Measurements from ENCODE around the gene UBTD1.

UBTD1 gene

GRCh38 chr10:97483506-97483905 is 15.2 kb upstream of the UBTD1 start:
- DNase-seq (ENCODE audit: low spot score): no peak

- no peak for DNase-seq (ENCODE audit: low spot score)
Observed at GRCh38 chr10:97483921-97484320, 14.8 kb upstream of the UBTD1 start.

- DNase-seq (ENCODE audit: low spot score): no peak
Observed at GRCh38 chr10:97485647-97486281, 13.0 kb upstream of the UBTD1 start.

DNA sequence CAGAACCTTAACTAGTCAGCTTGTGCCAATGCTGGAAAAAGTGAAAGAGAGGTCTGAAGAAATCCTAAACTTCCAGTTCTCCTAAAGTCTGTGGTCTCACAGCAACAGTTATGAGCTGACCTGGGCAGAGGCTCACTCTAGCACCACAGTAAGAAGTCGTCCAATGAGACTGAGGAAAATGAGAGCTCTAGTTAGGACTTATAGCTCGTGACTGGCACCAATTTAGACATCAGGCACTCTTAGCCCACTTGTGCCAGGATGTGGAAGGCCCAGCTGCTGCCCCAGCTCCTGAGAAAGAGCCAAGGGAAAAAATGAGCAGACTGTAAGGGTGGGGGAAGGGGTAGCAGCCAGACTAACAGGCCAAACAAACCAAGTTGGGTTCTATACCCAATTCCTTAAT is 8.1 kb upstream of the UBTD1 start:
- DNase-seq (ENCODE audit: low spot score): no peak

- no peak for DNase-seq (ENCODE audit: low spot score)
Observed at GRCh38 chr10:97494151-97494550, 4.6 kb upstream of the UBTD1 start.

- DNase-seq (ENCODE audit: low spot score): no peak
Observed at GRCh38 chr10:97494863-97495506, 3.7 kb upstream of the UBTD1 start.

GRCh38 chr10:97497572-97498075 is 1.1 kb upstream of the UBTD1 start:
- peak; percentile 80 for DNase-seq (ENCODE audit: low spot score)

GRCh38 chr10:97498076-97498840 is 466 bp upstream of the UBTD1 start, which contains the start of gene MMS19:
Gene MMS19, minus strand, starts transcription at chr10:97498422. Its CDS starts 38 bp downstream, at chr10:97498384.
- peak; percentile 95 for DNase-seq (ENCODE audit: low spot score)

DNA sequence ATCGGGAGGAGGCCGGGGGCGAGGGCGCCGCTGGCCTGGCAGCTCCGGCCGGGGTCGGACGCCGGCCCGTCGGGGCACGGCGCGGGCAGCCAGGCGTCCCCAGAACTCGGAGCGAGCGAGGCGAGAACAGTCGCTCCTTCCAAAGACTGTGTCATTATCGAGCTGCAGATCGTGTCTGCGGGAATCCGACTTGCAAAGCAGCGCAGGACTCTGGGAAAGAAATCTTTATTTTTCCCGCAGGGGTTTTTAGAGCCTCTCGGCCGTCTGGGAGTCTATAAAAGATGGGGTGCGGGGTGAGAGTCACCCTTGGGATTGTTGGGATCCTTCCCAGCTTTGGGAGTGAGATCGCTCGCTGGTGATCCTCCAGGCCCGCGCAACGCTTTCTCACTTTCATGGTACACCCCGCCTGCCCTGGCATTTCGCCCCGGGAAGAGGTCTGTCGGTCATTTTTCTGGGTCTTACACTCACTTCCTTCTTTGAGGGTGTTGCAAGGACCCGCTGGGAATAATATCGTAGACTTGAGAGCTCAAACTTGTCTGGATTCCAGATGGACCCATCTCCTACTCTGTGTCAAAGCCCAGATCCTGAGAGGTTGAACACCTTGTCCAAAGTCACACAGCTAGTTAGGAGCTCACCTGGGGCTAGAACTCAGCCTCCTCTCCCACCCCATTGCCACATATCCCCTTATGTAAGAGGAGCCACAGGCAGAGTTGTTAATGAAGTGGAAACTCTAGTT is 1.0 kb downstream of the UBTD1 start:
- no peak for DNase-seq (ENCODE audit: low spot score)

DNA sequence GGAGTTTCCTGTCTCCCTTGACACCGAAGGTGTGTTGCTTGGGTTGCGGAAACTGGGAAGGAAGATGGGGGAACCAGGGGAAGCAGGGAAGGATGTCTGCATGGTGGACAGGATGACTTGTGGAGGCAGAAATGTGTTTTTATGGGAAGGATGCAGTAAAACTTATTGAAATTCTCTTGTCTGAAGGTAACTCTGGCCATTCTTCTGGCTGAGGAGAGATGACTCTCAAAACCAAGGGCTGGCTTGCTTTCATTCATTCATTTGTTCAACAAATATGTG is 1.5 kb downstream of the UBTD1 start:
- no peak for DNase-seq (ENCODE audit: low spot score)

GRCh38 chr10:97502916-97503315 is 4.2 kb downstream of the UBTD1 start:
- DNase-seq (ENCODE audit: low spot score): no peak

GRCh38 chr10:97503406-97503805 is 4.7 kb downstream of the UBTD1 start:
- DNase-seq (ENCODE audit: low spot score): no peak

- DNase-seq (ENCODE audit: low spot score): no peak
Observed at GRCh38 chr10:97505152-97505551, 6.4 kb downstream of the UBTD1 start.

DNA sequence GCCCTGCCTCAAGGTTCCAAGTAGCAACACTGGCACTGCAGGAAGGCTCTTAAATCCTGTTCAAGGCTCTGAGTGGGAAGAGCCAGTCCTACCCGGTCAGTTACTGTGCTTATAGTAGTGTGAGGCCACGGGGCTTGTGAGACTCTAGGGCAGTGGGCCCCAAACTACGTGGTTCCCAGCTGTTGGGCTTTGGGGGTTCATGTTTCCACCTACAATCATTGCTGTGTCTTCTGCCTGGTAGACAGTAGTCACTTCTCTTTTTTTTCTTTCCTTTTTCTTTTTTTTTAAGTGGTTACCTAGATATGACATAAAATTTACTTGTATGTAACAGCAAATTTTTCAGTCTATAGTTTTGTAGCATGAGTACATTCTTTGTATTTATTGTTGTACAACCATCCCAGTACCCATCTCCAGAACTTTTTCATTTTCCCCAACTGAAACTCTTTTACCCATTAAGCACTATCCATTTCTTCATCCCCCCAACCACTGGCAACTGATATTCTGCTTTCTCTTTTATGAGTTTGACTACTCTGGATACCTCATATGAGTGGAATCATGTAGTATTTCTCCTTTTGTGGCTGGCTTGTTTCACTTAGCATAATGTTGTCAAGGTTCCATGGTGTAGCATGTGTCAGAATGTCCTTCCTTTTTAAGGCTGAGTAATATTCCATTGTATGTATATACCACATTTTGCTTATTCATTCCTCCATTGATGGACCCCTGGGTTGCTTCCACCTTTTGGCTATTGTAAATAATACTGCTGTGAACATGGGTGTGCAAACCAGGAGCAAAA is 7.7 kb downstream of the UBTD1 start:
- DNase-seq (ENCODE audit: low spot score): no peak

- no peak for DNase-seq (ENCODE audit: low spot score)
Observed at GRCh38 chr10:97508342-97508741, 9.6 kb downstream of the UBTD1 start.

DNA sequence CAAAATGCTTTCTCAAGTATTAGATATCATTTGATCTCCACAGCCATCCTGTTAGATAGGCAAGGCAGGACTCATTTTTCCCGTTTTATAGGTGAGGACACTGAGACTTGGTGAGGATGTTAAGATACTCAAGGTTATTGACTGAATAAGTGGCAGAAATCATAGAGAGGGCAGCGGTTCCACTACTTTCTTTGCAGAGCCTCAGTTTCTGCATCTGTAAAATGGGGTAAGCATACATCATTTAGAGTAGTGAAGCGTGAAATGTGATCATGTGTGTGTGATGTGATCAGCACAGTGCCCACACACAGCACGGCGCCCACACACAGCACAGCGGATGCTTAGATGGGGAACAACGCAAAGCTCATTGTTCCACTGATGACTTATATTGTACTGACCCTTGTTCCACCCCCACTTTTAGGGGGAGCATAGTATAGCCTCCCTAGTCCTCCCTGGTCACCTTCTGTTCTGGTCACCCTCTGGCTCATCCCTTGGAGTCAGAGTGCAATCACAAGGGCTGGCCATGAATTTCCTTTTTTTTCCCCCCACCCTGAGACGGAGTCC is 10.5 kb downstream of the UBTD1 start:
- DNase-seq (ENCODE audit: low spot score): no peak

GRCh38 chr10:97510686-97511085 is 12.0 kb downstream of the UBTD1 start:
- DNase-seq (ENCODE audit: low spot score): no peak

DNA sequence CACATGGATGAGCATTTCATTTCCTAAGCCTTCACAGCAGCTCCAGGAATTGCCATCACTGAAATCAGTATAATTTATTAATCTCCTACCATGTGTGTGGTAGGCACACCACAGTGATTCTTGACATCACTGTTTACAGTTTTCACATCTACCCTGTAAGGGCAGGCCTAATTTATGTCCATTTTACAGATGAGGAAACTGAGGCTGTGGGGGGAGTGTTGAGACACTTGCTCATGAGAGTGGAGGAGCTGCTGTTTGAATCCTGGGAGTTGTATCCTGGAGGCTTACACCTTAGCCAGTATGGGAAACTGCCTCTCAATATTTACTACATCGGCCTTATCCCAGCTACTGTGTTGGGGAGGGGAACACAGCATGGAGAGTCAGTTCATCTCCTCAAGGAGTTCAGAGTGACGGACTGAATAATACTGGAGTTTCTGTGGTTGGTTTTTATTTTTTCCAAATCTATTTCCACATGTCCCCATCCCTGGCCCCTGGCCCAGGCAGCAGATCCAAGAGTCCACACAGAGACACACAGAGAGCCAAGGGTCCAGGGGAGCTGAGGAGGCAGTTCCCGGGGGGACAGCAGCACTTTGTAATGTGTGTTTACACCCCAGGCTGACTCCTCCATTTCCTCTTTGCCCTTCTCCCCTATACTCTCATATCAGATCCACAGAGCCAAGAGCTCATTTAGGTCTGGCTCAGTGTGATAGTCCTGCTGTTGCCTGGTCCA is 13.2 kb downstream of the UBTD1 start:
- DNase-seq (ENCODE audit: low spot score): no peak

DNA sequence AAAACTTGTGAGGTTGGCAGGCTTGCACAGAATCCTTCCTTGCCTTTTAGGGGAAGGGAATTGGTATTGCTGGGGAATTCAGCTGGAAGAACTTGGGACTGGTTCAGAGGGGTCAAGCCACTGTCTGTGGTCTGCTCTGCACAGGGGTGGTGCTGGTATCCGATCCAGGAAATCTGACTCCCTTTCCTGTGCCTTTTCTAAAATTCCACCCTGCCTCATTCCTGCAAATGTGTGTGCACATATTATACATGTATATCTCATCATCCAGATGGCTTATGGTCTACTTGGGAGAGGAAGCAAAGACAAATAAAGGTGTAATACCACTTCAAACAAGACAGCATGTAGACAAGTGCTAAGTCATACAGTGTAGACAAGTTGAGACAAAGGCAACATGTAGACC is 14.3 kb downstream of the UBTD1 start:
- DNase-seq (ENCODE audit: low spot score): no peak

GRCh38 chr10:97514344-97514743 is 15.6 kb downstream of the UBTD1 start:
- no peak for DNase-seq (ENCODE audit: low spot score)
